ENCODE measurements around the gene PRKCZ.

PRKCZ gene

GRCh38 chr1:2065699-2066098, 15.5 kb downstream of the PRKCZ start:
- H3K4me3 ChIP-seq (ENCODE audit: low read depth, low read length) = no peak overlapping the region
- no peak for DNase-seq (ENCODE audit: low read depth)
- TF ChIP-seq CTCF (IDR thresholded peaks at IDR 0.05; ENCODE audit: insufficient read depth, low read depth, low read length, missing control alignments) = no peak

- TF ChIP-seq CTCF (IDR thresholded peaks at IDR 0.05; ENCODE audit: insufficient read depth, low read depth, low read length, missing control alignments) = no peak
- no peak for DNase-seq (ENCODE audit: low read depth)
- no peak overlapping the region for H3K4me3 ChIP-seq (ENCODE audit: low read depth, low read length)
These were observed 17.2 kb downstream of the PRKCZ start for GRCh38 chr1:2067393-2067792.

- DNase-seq (ENCODE audit: low read depth) = no peak
- TF ChIP-seq CTCF (IDR thresholded peaks at IDR 0.05; ENCODE audit: insufficient read depth, low read depth, low read length, missing control alignments) = no peak
These were observed 17.8 kb downstream of the PRKCZ start for GRCh38 chr1:2067981-2068380.

GRCh38 chr1:2068951-2069350, 18.7 kb downstream of the PRKCZ start:
- DNase-seq (ENCODE audit: low read depth) = no peak
- H3K4me3 ChIP-seq (ENCODE audit: low read depth, low read length) = no peak overlapping the region
- no peak for TF ChIP-seq CTCF (IDR thresholded peaks at IDR 0.05; ENCODE audit: insufficient read depth, low read depth, low read length, missing control alignments)

More at GRCh38 chr1:2067981-2068380, 17.8 kb downstream of the PRKCZ start:
- no peak overlapping the region for H3K4me3 ChIP-seq (ENCODE audit: low read depth, low read length)

GRCh38 chr1:2070016-2070415, 19.8 kb downstream of the PRKCZ start:
- no peak for DNase-seq (ENCODE audit: low read depth)
- no peak for TF ChIP-seq CTCF (IDR thresholded peaks at IDR 0.05; ENCODE audit: insufficient read depth, low read depth, low read length, missing control alignments)
- no peak overlapping the region for H3K4me3 ChIP-seq (ENCODE audit: low read depth, low read length)

- no peak for TF ChIP-seq CTCF (IDR thresholded peaks at IDR 0.05; ENCODE audit: insufficient read depth, low read depth, low read length, missing control alignments)
- H3K4me3 ChIP-seq (ENCODE audit: low read depth, low read length) = no peak overlapping the region
- no peak for DNase-seq (ENCODE audit: low read depth)
These were observed 20.8 kb downstream of the PRKCZ start for GRCh38 chr1:2070800-2071530.
